HEK293 (cell line): Measurements from ENCODE around the gene ARMH4.
A peak's percentile ranks its signal among the peaks of the same experiment; 100 is the strongest.

Source experiments
- CTCF ChIA-PET: fragments of 350-600 bp; formaldehyde crosslinking; extraction: SDS; loops from one replicate; lab custom pipeline; 2021; ENCODE audit warnings: antibody characterized with exemption; lab: Yijun Ruan, JAX
- POLR2A ChIA-PET: fragments of 300-600 bp; formaldehyde crosslinking; extraction: SDS; loops from one replicate; lab custom pipeline; 2020; ENCODE audit warnings: antibody characterized with exemption, inconsistent platforms; lab: Yijun Ruan, JAX
- H3K27ac ChIP-seq: fragments of 200-500 bp; sonication (Bioruptor generic); 2 replicates; pipeline ENCODE4 v1.5.1; 2014; ENCODE audit warnings: low read depth, low read length, control low read depth, inconsistent platforms; ENCODE audit errors: extremely low read depth
- H3K36me3 ChIP-seq, 2 experiments: fragments of 200-500 bp in 1 of 2; sonication (Bioruptor generic) in 1 of 2; 1 replicate in 1 of 2; 2 replicates in 1 of 2; pipeline ENCODE4 v1.5.1; 2014 to 2017; ENCODE audit warnings: inconsistent platforms in 2 of 2, low read length in 2 of 2; ENCODE audit not compliant: control insufficient read depth in 2 of 2, insufficient read depth in 1 of 2
- H3K4me1 ChIP-seq: fragments of 200-500 bp; sonication (Bioruptor generic); 2 replicates; pipeline ENCODE4 v1.5.1; 2014; ENCODE audit warnings: mild to moderate bottlenecking, low read length, inconsistent platforms; ENCODE audit not compliant: control insufficient read depth, insufficient read depth
- H3K4me3 ChIP-seq: 2 replicates; pipeline ENCODE4 v1.5.1; 2011; ENCODE audit warnings: low read depth, mild to moderate bottlenecking, control low read depth, low read length, moderate library complexity
- H3K9me3 ChIP-seq: fragments of 200-500 bp; sonication (Bioruptor generic); 2 replicates; pipeline ENCODE4 v1.5.1; 2014; ENCODE audit warnings: low read depth, low read length, inconsistent platforms; ENCODE audit not compliant: control insufficient read depth, insufficient read depth
- AEBP2 ChIP-seq: fragments of 450-650 bp; formaldehyde crosslinking; IDR thresholded peaks from 2 replicates; pipeline ENCODE4 v1.5.1; 2016; ENCODE audit warnings: missing biosample characterization, missing genetic modification characterization, borderline replicate concordance
- CTCF ChIP-seq: fragments of 450-650 bp; formaldehyde crosslinking; IDR thresholded peaks from 2 replicates; pipeline ENCODE4 v1.5.1; 2016; ENCODE audit warnings: missing biosample characterization, missing genetic modification characterization
- FEZF1 ChIP-seq: fragments of 450-650 bp; formaldehyde crosslinking; IDR thresholded peaks from 2 replicates; pipeline ENCODE4 v1.5.1; 2016; ENCODE audit warnings: missing biosample characterization, missing genetic modification characterization
- HOXD13 ChIP-seq: sonication (generic); formaldehyde crosslinking; IDR thresholded peaks from 2 replicates; pipeline ENCODE4 v1.8.0; 2022; ENCODE audit warnings: missing genetic modification reagents, borderline replicate concordance
- KLF10 ChIP-seq: fragments of 450-650 bp; IDR thresholded peaks from 2 replicates; pipeline ENCODE4 v1.5.1; 2018; ENCODE audit warnings: missing biosample characterization, mild to moderate bottlenecking, missing genetic modification characterization
- PRDM10 ChIP-seq: fragments of 450-650 bp; formaldehyde crosslinking; IDR thresholded peaks from 2 replicates; pipeline ENCODE4 v1.5.1; 2016; ENCODE audit warnings: missing biosample characterization, missing genetic modification characterization
- SCRT1 ChIP-seq: fragments of 450-650 bp; formaldehyde crosslinking; IDR thresholded peaks from 2 replicates; pipeline ENCODE4 v1.5.1; 2016; ENCODE audit warnings: missing biosample characterization, missing genetic modification characterization, borderline replicate concordance
- SCRT2 ChIP-seq: fragments of 450-650 bp; formaldehyde crosslinking; IDR thresholded peaks from 2 replicates; pipeline ENCODE4 v1.5.1; 2016; ENCODE audit warnings: missing biosample characterization, missing genetic modification characterization
- TSHZ1 ChIP-seq: fragments of 450-650 bp; formaldehyde crosslinking; IDR thresholded peaks from 2 replicates; pipeline ENCODE4 v1.5.1; 2016; ENCODE audit warnings: missing biosample characterization, missing genetic modification characterization, borderline replicate concordance
- ZBTB17 ChIP-seq: fragments of 450-650 bp; formaldehyde crosslinking; IDR thresholded peaks from 2 replicates; pipeline ENCODE4 v1.5.1; 2016; ENCODE audit warnings: missing biosample characterization, missing genetic modification characterization
- ZFHX2 ChIP-seq: fragments of 450-650 bp; formaldehyde crosslinking; conservative IDR thresholded peaks from 2 replicates; pipeline ENCODE4 v1.5.1; 2016; ENCODE audit warnings: missing biosample characterization, missing genetic modification characterization
- ZIC2 ChIP-seq: fragments of 450-650 bp; formaldehyde crosslinking; IDR thresholded peaks from 2 replicates; pipeline ENCODE4 v1.5.1; 2016; ENCODE audit warnings: missing biosample characterization, missing genetic modification characterization
- ZNF19 ChIP-seq: fragments of 450-650 bp; formaldehyde crosslinking; IDR thresholded peaks from 2 replicates; pipeline ENCODE4; 2016; ENCODE audit warnings: missing biosample characterization, missing genetic modification characterization, low read depth
- ZNF280D ChIP-seq: fragments of 450-650 bp; formaldehyde crosslinking; IDR thresholded peaks from 2 replicates; pipeline ENCODE4 v1.5.1; 2016; ENCODE audit warnings: missing biosample characterization, missing genetic modification characterization
- ZNF324 ChIP-seq: fragments of 450-650 bp; formaldehyde crosslinking; IDR thresholded peaks from 2 replicates; pipeline ENCODE4 v1.5.1; 2016; ENCODE audit warnings: missing biosample characterization, missing genetic modification characterization
- ZNF362 ChIP-seq: fragments of 450-650 bp; formaldehyde crosslinking; IDR thresholded peaks from 2 replicates; pipeline ENCODE4 v1.5.1; 2016; ENCODE audit warnings: missing biosample characterization, missing genetic modification characterization
- ZNF548 ChIP-seq: fragments of 450-650 bp; formaldehyde crosslinking; IDR thresholded peaks from 2 replicates; pipeline ENCODE4 v1.5.1; 2016; ENCODE audit warnings: missing biosample characterization, missing genetic modification characterization
- ZNF580 ChIP-seq: fragments of 450-650 bp; formaldehyde crosslinking; IDR thresholded peaks from 2 replicates; pipeline ENCODE4 v1.5.1; 2016; ENCODE audit warnings: missing biosample characterization, missing genetic modification characterization
- ZNF654 ChIP-seq: fragments of 450-650 bp; formaldehyde crosslinking; IDR thresholded peaks from 2 replicates; pipeline ENCODE4 v1.5.1; 2016; ENCODE audit warnings: low read depth, missing biosample characterization, missing genetic modification characterization

ARMH4 gene

GRCh38 chr14:58072288-58073071 is 79.5 kb downstream of the ARMH4 start:
- H3K27ac ChIP-seq, result no peak overlapping the region
- H3K9me3 ChIP-seq, result no peaks in the 10 kb centered on the region
- no peaks in the 10 kb centered on the region for H3K4me1 ChIP-seq
- ChIA-PET CTCF (interaction anchor here (0.6 to 2.2 kb wide), 23 partner anchors 9 to 997 kb away, joined by 3 to 10 read pairs (median 4); no protein-coding TSS in a partner anchor), POLR2A (no interaction called here)
- TF ChIP-seq CTCF (tag by site-specific recombination) (peak; percentile 35; the same call in 1 of the 2 replicates), PRDM10 (no peak), ZNF548 (tag by site-specific recombination) (no peak), ZNF580 (tag by site-specific recombination) (0 out of 2 replicates have a peak, but pooled peaks have one; percentile 38), ZIC2 (no peak), ZFHX2 (peak; percentile 54), SCRT2 (peak; percentile 84), ZNF654 (tag by site-specific recombination) (peak; percentile 85), SCRT1 (peak; percentile 68), ZBTB17 (tag by site-specific recombination) (0 out of 2 replicates have a peak, but pooled peaks have one; percentile 23), AEBP2 (tag by site-specific recombination) (no peak), ZNF362 (peak; percentile 79)
- H3K36me3 ChIP-seq, result no peaks in the 10 kb centered on the region
- no peak overlapping the region for H3K4me3 ChIP-seq

GRCh38 chr14:58071341-58071740 is 80.7 kb downstream of the ARMH4 start:
- ChIA-PET POLR2A (no interaction called here), CTCF (interaction anchor here (0.7 to 2.0 kb wide), 9 partner anchors 9 to 585 kb away, joined by 3 to 8 read pairs (median 3); no protein-coding TSS in a partner anchor)
- H3K4me3 ChIP-seq, result no peak overlapping the region
- no peaks in the 10 kb centered on the region for H3K9me3 ChIP-seq
- H3K4me1 ChIP-seq, result no peaks in the 10 kb centered on the region
- no peaks in the 10 kb centered on the region for H3K36me3 ChIP-seq
- no peak overlapping the region for H3K27ac ChIP-seq
- TF ChIP-seq HOXD13 (CRISPR knock-in tag) (no peak), KLF10 (tag by site-specific recombination) (no peak), FEZF1 (no peak), ZNF280D (tag by site-specific recombination) (no peak), ZNF324 (tag by site-specific recombination) (no peak), ZNF19 (tag by site-specific recombination) (no peak), TSHZ1 (tag by site-specific recombination) (no peak)
